GM21390 (cell line): ENCODE data around the gene PDCD11.

Experiments used
- ATAC-seq: cut with Tn5 transposase; IDR thresholded peaks from one replicate; pipeline ENCODE4 v1.9.1; 2021; ENCODE audit not compliant: unreplicated experiment

The PDCD11 gene

DNA sequence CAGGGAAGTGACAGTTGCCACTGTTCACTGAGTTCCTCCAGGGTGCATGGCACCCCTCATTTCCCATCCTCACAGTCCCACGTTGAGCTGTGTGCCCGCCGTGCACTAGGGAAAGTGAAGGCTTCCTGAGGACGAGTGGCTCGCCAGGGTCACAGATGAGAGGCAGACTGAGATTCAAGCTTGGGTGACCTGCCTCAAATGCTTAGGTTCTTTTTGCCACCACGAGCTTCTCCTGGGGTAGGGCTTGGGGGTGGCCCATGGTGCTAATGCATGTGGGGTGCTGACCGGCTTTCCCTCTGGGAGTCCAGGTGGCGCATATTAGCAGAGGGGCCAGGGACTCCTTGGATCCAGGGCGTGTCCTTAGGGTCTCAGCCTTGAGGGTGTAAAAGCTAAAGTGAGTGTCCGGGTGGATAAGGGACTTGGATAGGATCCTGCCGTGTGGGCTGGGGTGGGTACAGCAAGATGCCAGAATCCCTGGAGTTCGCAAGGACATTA, 53.8 kb downstream of the PDCD11 start:
- ATAC-seq, result no peak

DNA sequence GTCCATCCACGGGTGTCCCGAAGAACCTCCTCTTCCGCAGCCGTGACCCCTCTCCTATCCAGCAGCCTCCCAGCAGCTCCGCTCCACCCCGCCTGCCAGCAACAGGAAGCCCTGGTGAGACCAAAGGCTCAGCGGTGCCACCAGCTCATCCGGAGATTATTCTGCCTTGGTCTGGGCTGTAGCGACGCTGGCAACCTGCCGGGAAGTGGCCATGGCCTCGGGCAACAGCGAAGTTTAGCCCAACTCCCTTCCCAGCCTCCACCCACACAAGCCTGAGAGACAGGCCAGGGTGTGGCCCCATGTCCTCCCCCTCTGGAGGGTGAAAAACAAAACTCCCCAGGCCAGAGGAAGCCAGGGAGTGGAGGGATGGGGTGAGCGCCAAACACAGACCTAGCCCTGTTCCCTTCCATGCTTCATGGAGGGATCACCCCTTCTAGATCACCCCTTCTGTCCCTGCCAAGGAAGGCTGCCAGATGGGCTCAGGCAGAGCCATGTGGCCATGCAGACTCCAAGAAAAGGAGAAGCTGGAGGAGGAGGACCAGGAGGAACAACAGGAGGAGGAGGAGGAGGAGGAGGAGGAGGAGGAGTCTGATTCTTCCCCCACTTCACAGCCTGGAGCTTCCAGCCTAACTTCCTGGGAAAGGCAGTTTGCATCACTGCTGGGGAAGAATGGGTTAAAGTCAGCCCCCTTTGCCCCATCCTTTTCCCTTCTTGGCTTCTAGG, 54.8 kb downstream of the PDCD11 start:
- ATAC-seq, result no peak

DNA sequence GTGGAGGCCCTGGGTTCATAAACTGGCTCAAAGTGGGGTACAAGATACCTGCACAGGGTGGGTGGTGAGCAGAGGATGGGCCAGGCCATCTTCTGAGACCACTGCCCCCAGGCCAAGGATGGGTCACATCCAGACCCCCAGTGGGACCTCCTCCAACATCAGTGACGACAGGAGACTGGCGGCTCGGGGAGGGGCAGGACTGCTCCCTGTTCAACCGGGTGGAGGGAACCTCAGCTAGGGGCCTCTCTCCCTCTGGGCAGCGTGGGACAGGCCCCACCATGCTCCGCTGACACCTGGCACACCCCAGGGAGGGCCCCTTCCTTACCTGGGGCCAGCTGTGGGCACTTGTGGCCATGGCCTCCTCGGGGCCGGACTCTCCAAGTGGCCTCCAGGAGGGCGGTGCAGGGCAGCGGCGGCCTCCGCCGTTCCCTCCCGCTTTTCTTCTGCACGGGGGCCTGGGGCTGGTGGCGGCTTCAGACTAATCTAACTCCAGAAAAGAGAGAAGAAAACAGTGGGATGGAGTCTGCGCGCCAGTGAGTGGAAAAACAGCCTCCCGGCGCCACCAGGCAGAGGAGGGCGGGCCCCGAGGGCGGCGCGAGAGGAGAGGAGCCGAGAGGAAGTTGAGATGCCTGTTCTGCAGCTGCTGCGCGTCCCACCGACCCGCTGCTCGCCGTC, 55.5 kb downstream of the PDCD11 start, which contains the start of gene CALHM2:
Gene CALHM2, minus strand, starts transcription at position 540 of the 675 bp plus-strand sequence. CDS start 2,429 bp downstream, outside the sequence.
- peak; percentile 77 for ATAC-seq

DNA sequence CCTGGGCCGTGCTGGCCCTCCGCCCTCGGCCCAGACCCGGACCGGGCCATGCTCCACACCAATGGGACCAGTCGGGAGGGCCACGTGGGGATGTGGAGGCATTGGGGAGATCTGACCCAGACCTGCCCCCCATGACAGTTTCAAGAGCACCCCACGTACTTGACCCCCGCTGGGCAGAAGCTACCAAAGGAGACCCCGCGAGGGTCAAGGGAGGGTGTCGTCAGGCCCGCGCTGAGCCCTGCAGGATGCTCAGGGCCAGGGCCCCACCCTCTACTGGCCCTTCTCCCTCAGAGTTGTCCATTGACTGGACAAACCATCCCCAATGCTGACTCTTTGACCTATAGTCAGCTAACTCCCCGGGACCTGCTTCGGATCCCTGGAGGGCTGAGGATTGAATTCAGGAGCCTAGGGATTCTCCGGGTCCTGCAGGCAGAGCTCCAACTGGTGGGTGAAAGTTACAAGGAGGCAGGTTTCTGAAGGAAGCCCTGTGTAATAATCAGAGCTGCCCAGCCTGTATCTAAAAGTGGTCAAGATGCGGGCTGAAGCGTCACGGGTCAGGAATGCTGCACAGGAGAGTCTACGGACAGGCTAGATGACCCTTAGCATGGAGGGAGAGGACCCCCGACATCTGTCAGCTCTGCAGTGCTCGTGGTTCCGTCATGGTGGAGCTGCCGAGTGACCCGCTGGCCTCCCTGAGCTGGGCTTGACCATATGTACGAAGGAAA, 56.2 kb downstream of the PDCD11 start:
- ATAC-seq, result no peak

DNA sequence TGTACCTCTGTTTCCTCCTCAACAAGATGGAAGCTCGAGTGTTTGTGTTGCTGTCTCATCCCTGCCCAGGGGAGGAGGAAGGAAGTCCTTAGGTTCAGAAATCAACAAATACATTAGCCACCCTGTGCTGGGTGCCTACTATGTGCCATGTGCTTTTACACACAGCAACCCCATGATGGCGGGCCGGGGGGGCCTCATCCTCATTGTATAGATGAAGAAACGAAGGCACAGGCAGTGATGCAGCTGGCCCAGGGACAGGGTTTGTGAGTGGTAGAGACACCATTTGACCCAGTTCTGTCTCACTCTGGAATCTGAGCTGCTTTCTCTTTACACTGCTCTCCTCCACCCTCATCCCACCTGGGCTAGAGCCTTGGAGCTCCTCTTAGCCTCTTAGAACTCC, 57.6 kb downstream of the PDCD11 start:
- ATAC-seq, result no peak

DNA sequence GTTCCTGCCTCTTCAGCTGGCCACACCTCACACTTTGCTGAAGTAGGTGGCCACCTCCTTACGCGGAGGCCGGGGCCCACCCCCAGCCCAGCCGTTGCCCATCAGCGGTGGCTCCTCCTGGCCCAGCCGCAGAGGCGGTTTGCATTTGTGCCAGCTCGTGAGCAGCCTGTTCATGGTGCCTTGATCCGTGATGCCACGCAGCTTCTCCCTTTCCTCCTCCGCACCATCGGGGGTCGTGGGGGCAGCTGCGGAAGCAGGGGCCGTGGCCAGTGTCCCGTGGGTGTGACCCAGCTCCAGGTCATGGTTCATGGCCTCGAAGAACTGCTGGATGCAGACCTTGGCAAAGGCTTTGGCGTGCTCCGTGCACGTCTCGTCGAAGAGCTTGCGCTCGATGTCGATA, 58.8 kb downstream of the PDCD11 start:
- no peak for ATAC-seq

DNA sequence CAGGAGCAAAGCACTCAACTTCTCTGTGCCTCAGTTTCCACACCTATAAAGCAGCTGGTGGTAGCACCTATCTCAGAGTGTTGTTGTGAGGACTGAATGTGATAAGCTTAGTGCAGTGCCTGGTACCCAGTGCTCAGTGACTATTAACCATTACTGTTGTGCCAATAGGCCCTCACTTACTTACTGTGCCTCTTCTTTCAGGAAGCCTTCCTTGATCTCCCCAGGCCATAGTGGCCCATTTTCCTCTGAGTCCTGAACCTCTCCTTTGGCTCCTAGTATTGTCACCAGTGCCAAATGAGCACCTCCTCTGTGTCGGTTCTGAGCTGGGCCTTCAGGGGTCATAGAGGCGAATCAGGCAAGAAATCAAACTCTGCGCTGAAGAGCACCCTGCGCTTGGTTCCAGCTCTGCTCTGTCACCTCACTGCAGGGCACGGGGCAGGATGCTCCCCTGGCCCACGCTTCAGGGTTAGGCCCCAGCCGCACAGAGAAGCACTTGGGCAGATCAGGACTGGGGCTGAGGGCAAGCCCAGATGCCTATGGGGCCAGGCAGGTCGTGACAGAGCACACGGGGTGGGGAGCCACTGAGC, 59.7 kb downstream of the PDCD11 start:
- ATAC-seq, result no peak

DNA sequence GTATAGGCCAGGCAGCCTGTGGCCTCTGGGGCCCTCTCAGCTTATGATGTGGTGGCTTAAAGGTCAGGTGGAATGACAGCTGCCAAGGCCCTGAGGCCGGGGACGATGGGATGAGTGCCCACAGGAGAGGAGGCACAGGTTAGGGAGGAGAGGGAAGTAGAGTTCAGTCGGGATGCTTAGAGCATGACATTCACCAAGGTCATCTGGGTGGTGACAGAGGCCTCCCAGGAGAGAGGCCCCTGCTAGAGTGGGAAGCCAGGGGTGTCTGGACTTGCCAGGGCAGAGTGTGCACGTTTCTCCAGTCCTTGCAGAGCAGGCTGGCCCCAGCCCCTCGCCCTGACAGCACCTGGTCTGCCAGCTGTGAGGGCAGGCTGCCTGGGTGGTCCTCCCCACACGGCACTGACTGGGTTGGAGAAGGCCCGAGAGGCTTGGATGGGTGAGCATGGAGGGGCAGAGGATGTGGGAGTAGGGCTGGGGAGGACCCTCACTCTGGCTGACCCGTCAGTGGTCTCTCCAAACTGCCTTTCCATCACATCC, 60.8 kb downstream of the PDCD11 start:
- no peak for ATAC-seq

DNA sequence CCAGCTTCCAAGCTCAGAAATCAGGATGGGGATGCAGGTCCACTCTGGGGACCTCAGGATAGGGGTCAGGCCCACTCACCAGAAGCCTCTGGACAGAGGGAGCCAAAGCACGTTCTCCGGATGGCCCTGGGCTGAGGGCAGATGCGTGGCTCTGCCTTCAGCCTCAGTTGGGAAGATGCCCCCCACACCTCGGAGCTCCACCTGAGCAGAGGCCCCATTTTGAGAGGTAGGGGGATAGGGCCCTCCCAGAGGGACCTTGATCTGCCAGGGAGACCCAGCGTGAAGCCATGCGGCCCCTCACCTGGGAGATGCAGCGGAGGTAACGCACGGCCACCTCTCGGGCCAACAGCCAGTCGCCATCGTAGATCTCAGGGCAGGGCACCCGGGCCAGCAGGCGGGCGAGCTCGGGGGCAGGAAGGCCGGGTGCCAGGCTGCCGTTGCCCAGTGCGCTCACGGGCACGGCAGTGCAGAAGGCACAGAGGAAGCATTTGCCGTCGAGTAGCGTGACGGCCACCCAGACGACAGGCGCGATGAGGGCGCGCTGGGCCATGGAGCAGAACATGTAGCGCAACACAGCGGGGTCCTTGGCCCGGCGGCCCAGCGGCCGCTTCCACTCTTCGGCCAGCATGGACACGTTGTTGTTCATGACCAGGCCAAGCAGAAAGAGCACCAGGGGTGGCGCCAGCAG, 61.6 kb downstream of the PDCD11 start:
- no peak for ATAC-seq

DNA sequence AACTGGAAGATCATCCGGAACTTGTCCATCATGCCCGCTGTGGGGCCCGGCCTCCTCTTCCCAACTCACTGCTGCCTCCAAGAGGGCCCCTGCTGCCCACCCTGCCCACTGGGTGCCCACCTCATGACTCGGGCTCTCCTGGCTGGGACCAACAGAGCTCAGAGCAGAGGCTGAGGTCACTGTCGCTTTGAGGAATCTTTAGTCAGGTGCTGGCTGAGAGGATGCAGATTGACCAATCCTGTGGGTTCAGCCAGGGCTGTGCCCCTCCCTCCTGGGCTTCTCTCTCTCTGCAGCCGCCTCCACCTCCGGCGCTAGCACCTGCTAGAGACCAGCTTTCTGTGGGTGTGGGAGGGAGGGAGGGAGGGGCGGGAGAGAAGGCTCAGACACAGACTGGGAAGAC, 62.3 kb downstream of the PDCD11 start, which contains the start of gene CALHM1:
Gene CALHM1, minus strand, starts transcription at position 181 of the 400 bp plus-strand sequence. Its CDS starts 149 bp downstream, at position 32.
- no peak for ATAC-seq

DNA sequence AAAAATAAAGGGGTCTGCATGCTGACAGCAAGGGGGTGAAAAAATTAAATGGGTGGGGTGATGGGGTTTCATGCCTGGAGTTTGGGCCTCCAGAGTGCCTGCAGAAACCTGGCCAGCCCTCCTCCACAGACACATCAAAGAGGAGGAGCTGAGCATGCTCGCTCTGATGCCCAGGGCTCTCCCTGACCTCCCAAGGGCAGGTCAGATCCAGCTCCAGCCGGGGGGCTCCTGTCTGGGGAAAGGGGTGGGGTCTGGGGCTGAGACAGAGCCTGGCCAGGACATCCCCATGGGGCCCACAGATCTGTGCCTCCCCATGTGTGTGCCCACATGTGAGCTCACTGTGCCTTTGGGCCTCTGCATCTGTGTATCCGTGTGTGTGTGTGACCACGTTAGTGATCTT, 63.2 kb downstream of the PDCD11 start:
- no peak for ATAC-seq

DNA sequence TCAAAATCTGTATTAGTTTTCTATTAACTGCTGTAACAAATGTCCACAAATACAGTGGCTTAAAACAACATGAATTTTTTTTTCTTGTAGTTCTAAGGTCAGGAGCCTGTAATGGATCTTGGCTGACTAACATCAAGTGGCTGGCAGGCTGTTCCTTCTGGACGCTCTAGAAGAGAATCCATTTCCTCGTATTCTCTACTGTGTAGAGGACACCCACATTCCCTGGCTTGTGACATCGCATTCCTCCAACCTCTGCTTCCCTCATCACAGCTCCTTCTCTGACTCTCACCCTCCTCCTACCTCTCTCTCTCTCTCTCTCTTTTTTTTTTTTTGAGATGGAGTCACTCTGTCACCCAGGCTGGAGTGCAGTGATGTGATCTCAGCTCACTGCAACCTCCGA, 67.1 kb downstream of the PDCD11 start:
- ATAC-seq, result no peak

DNA sequence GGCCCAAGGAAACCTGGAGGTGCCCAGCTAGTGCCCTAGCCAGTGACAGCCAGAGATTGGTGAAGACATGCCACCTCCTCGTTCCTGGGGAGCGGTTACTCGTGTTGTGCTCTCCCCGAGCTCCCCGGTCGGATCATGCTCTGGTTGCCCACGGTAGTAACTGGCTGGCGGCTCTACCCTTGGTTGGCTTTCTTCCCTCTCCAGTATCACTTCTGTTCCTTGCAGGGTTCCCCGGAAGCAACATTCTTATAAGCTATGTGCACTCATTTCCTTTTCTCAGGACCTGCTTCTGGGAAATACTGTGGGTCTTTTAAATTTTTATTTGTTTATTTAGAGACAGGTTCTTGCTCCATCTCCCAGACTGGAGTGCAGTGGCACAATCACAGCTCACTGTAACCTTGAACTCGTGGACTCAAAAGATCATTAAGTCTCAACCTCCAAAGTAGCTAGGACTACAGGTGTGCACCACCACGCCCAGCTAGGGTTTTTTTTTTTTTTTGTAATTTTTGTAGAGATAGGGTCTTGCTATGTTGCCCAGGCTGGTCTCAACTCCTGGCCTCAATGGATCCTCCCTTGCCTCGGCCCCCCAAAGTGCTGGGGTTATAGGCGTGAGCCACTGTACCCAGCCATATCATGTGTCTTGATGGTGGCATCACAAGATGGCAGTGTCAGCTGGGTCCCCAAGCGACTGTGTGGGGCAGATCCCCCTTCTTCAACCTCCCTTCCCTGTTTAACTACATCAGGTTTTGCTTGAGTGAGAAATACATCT, 69.2 kb downstream of the PDCD11 start:
- no peak for ATAC-seq

DNA sequence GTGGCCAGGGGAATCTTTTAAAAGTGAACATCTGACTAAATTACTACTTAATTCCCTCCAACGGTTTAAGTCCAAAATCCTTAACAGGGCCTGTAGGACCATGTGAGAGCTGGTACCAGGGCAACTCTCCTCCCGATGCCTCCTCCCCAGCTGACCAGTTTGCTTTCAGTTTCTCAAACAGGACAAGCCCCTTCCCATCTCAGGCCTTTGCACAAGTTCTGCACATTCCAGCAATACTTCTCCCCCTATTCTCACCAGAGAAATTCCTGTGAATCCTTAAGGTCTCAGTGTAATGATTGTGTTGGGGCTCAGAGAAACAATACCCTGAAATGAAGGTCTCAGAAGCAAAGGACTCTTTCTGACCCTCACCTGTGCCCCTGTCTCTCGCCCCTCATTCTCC, 70.3 kb downstream of the PDCD11 start:
- ATAC-seq, result no peak

DNA sequence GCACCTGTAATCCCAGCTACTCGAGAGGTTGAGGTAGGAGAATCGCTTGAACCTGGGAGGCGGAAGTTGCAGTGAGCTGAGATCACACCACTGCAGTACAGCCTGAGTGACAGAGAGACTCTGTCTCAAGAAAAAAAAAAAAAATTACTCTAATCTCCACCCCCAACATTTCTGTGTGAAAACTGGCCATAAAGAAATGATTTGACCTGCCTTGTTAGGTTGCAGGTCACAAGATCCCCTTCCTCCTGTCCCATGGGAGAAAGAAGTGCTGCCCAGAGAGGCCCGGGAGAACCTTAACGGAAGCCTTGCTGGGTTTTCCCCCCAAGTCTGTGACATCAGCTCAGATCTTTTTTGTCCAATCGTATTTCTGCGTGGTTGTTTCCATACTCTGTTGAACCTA, 71.0 kb downstream of the PDCD11 start:
- no peak for ATAC-seq

DNA sequence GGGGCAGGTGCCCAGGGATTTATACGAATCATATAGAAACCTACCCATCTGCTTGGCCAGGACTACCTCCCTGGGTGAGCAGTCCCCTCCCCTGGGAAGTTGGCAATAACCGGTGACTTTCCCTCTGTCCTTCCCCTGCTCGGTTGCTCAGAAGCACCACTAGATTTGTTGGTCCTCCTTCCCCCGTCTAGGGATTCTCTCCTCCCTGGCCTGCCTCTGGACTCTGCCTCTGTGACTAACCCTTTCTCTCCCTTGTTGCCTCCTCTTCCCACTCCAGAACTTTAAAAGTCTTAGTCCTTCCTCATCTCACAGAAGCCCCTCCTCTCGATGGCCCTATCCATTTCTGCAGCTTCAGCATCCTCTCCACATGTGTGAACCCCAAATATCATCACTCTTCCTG, 72.8 kb downstream of the PDCD11 start:
- no peak for ATAC-seq

DNA sequence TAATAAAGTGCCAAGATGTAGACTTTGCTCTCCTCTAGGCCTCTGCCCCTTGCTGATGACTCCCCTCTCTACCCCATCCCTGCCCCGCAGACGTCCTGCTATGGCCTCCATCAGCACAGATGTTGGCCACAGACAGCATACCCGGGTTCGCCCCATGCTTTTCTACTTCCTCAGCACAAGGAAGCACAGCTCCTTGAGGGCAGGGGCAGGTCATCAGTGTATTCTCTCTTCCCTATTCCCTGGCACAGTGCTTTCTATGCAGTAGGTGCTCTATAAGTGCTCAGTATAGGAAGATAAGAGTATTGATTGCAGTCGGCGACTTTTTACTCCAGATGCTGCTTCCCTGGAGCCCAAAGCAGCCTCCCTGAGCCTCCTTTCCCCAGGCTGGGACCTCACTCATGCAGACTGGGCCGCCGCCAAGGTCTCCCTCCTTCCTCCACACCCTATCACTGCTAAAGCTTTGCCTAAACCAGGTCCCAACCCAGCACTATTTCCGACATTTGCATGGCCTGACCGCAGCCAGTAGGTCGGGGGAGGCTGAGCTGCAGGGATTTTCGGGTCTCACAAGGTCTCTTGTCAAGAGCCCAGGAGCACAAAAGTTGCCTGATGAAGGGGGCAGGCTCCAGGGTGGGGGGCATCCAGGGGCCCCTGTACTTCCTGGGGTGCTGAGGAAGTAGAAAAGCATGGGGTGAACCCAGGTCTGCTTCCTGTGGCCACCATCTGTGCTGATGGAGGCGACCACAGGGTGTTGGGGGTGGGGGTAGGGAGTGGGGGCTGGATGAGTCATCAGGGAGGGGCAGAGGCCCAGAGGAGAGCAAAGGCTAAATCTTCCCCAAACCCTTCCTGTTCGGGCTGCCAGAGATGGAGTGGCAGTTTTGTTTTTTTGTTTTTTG, 74.6 kb downstream of the PDCD11 start:
- peak; percentile 80 for ATAC-seq

DNA sequence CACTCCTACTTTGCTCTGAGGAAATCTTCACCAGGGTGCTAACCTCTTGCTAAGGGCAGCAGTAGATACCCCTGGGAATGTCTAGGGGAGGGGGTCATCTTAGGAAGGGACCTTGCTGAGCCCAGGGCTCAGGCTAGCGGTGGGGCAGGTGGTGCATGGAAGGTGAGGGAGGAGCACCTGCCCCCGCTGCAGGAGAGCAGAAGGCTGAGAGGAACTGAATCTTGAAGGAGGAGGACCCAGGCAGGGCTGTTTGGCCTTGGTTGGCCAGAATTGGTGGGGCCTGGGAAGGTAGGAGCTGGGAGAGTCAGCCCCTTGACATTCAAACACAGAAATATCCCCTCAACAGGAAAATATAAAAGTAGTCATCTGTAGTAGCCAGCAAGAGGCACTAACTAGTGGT, 75.6 kb downstream of the PDCD11 start:
- ATAC-seq, result no peak

DNA sequence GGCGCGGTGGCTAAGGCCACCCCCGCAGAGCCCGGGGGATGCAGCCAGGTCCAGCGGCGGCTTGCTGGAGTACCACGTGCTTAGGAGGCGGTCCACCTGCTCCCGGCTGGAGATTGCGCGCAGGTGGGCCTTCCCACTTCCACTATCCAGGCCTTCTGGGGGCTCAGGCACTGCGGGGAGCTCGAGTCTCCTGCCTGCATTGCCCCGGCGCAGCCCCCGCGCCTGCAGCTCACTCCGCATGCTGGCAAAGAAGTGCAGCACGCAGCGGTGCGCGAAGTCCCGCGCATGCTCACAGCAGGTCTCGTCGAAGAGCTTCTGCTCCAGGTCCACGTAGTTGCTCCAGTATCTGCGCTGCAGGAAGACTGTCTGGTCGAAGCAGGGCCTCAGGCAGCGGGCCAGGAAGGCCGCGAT, 76.8 kb downstream of the PDCD11 start:
- ATAC-seq, result no peak
